Rectal smooth muscle tissue (tissue), 1 donor: Measurements from ENCODE around the gene KIF17.

ENCODE experiments used
- H3K27ac ChIP-seq: one replicate; pipeline ENCODE4 v1.7.0; 2013; ENCODE audit warnings: low read depth, low read length, inconsistent platforms
- H3K27me3 ChIP-seq: one replicate; pipeline ENCODE4 v1.7.0; 2013; ENCODE audit warnings: low read length; ENCODE audit not compliant: control insufficient read depth, insufficient read depth
- H3K36me3 ChIP-seq: one replicate; pipeline ENCODE4 v1.7.0; 2013; ENCODE audit warnings: low read length; ENCODE audit not compliant: control insufficient read depth, insufficient read depth
- H3K4me1 ChIP-seq: one replicate; pipeline ENCODE4 v1.7.0; 2013; ENCODE audit warnings: low read length; ENCODE audit not compliant: control insufficient read depth, insufficient read depth
- H3K4me3 ChIP-seq: one replicate; pipeline ENCODE4 v1.7.0; 2013; ENCODE audit warnings: low read length
- H3K9ac ChIP-seq: one replicate; pipeline ENCODE4 v1.7.0; 2013; ENCODE audit warnings: low read length

Gene KIF17

GRCh38 chr1:20632386-20632785 is 85.4 kb downstream of the KIF17 start:
- Histone ChIP-seq H3K4me3 (no peak overlapping the region), H3K4me1 (peaks cover 7% of the 10 kb centered on the region), H3K9ac (no peak overlapping the region), H3K27ac (no peak overlapping the region), H3K36me3 (peaks cover 2% of the 10 kb centered on the region), H3K27me3 (no peaks in the 10 kb centered on the region)

- no peak overlapping the region for H3K4me3 ChIP-seq
- no peak overlapping the region for H3K27ac ChIP-seq
- H3K4me1 ChIP-seq = peaks cover 7% of the 10 kb centered on the region
- no peak overlapping the region for H3K9ac ChIP-seq
- no peaks in the 10 kb centered on the region for H3K27me3 ChIP-seq
- no peaks in the 10 kb centered on the region for H3K36me3 ChIP-seq
Measured at GRCh38 chr1:20630729-20631128, 87.1 kb downstream of the KIF17 start.

DNA sequence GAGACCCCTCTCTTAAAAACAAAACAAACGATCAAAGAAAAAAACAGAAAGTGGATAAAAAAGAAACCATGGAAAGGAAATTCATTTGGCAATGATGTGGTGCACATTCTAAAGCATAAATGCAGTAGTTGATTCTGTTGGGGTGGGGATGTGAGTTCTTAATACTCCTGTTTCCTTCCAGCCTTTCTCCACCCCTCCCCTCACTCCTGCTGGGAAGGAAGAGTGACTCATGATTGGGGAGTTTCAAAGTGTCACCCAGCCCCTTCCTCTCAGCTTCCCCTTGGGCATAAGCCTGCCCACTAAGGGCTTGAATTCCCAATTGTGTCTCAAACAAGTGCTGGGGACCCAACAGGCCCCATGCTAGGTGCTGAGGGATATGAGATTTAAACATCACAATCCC is 91.3 kb downstream of the KIF17 start:
- Histone ChIP-seq H3K4me1 (no peaks in the 10 kb centered on the region), H3K27ac (no peak overlapping the region), H3K9ac (no peak overlapping the region), H3K4me3 (no peak overlapping the region), H3K27me3 (no peaks in the 10 kb centered on the region), H3K36me3 (no peaks in the 10 kb centered on the region)

DNA sequence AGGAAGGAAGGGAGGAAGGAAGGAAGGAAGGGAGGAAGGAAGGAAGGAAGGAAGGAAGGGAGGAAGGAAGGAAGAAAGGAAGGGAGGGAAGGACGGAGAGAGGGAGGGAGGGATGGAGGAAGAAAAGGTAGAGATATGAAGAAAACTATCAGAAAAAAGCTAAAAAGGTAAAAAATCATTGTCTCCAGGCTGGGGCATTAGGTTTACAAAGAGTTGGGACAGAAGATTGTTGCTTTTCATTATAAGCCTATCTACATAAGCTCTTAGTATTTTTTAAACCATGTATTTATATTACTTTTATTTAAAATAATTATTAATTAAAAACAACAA is 91.7 kb downstream of the KIF17 start:
- Histone ChIP-seq H3K9ac (no peak overlapping the region), H3K27ac (no peak overlapping the region), H3K36me3 (no peaks in the 10 kb centered on the region)

GRCh38 chr1:20625176-20626097 is 92.4 kb downstream of the KIF17 start:
- no peaks in the 10 kb centered on the region for H3K4me1 ChIP-seq
- H3K27me3 ChIP-seq = no peaks in the 10 kb centered on the region
- no peak overlapping the region for H3K27ac ChIP-seq
- no peaks in the 10 kb centered on the region for H3K36me3 ChIP-seq
- no peak overlapping the region for H3K9ac ChIP-seq
- H3K4me3 ChIP-seq = no peak overlapping the region

More for the DNA sequence above, 91.7 kb downstream of the KIF17 start:
- H3K4me3 ChIP-seq = no peak overlapping the region
- H3K27me3 ChIP-seq = no peaks in the 10 kb centered on the region
- H3K4me1 ChIP-seq = no peaks in the 10 kb centered on the region

- Histone ChIP-seq H3K27me3 (no peaks in the 10 kb centered on the region), H3K27ac (no peak overlapping the region), H3K4me3 (no peak overlapping the region), H3K9ac (no peak overlapping the region), H3K4me1 (no peaks in the 10 kb centered on the region), H3K36me3 (no peaks in the 10 kb centered on the region)
Measured at GRCh38 chr1:20624709-20625108, 93.1 kb downstream of the KIF17 start.

- no peaks in the 10 kb centered on the region for H3K4me1 ChIP-seq
- H3K27me3 ChIP-seq = no peaks in the 10 kb centered on the region
- no peak overlapping the region for H3K9ac ChIP-seq
- H3K36me3 ChIP-seq = no peaks in the 10 kb centered on the region
- no peak overlapping the region for H3K4me3 ChIP-seq
- no peak overlapping the region for H3K27ac ChIP-seq
Measured at GRCh38 chr1:20621012-20621411, 96.8 kb downstream of the KIF17 start.

DNA sequence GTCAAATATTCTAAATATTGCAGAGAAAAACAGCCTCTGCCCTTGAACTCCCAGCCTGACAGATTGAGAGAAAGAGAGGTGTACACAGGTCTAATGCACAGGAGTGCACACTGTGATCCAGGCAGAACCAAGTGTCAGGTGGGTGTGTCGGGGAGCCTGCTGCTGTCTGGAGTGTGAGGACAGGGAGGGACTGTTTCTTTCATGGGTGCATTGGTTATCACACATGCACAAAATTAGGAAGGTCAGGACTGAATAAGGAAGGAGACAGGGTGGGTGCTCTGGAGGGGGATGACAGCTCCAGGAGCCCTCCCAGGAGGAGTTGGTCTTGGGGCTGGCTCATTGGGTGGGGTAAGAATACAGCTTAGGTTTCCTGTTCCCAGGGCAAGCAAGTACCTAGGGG is 97.8 kb downstream of the KIF17 start:
- Histone ChIP-seq H3K36me3 (no peaks in the 10 kb centered on the region), H3K4me1 (no peaks in the 10 kb centered on the region), H3K27ac (no peak overlapping the region), H3K4me3 (no peak overlapping the region), H3K27me3 (no peaks in the 10 kb centered on the region), H3K9ac (no peak overlapping the region)

DNA sequence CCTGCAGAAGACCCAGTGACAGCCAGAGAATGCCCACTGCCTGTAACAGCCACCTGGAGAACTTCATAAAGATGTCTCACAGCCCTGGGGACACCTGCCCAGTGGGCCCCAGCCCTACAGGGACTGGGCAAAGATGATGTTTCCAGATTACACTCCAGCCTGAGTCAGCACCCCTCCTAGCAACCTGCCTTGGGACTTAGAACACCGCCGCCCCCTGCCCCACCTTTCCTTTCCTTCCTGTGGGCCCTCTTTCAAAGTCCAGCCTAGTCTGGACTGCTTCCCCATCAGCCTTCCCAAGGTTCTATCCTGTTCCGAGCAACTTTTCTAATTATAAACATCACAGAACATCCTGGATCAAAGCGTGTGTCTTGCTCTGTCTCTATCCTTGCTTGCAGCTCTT is 99.3 kb downstream of the KIF17 start:
- Histone ChIP-seq H3K9ac (no peak overlapping the region), H3K27me3 (no peaks in the 10 kb centered on the region), H3K4me3 (no peak overlapping the region), H3K27ac (no peak overlapping the region), H3K36me3 (no peaks in the 10 kb centered on the region), H3K4me1 (peaks cover 1% of the 10 kb centered on the region)

DNA sequence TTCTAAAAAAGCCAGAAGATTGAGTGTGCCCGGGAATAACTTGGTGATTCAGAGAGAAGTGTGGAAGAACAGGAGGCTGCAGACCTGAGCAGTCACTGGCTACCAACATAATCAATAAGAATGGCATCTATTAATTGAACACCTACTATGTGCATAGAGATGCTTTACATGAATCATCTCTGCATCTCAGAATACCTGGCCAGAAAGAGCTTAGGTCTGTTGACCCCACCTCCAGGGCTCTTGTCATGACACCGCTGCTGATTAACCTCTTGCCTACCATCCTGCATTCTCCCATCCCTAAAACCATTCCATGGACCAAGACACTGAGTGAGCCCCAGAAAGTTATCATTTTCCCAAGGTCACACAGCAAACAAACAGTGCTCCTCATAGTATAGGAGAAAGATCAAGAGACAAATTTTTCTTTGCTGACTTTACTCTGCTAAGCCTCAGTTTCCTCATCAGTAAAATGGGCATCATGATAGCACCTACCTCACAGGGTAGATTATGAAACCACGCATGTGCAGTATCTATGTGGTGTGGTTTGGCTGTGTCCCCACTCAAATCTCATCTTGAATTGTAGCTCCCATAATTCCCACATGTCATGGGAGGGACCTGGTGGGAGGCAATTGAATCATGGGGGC is 100.8 kb downstream of the KIF17 start:
- H3K4me3 ChIP-seq = no peak overlapping the region
- peaks cover 3% of the 10 kb centered on the region for H3K4me1 ChIP-seq
- no peak overlapping the region for H3K9ac ChIP-seq
- no peaks in the 10 kb centered on the region for H3K36me3 ChIP-seq
- no peaks in the 10 kb centered on the region for H3K27me3 ChIP-seq
- peak overlapping the region; percentile 30 for H3K27ac ChIP-seq

DNA sequence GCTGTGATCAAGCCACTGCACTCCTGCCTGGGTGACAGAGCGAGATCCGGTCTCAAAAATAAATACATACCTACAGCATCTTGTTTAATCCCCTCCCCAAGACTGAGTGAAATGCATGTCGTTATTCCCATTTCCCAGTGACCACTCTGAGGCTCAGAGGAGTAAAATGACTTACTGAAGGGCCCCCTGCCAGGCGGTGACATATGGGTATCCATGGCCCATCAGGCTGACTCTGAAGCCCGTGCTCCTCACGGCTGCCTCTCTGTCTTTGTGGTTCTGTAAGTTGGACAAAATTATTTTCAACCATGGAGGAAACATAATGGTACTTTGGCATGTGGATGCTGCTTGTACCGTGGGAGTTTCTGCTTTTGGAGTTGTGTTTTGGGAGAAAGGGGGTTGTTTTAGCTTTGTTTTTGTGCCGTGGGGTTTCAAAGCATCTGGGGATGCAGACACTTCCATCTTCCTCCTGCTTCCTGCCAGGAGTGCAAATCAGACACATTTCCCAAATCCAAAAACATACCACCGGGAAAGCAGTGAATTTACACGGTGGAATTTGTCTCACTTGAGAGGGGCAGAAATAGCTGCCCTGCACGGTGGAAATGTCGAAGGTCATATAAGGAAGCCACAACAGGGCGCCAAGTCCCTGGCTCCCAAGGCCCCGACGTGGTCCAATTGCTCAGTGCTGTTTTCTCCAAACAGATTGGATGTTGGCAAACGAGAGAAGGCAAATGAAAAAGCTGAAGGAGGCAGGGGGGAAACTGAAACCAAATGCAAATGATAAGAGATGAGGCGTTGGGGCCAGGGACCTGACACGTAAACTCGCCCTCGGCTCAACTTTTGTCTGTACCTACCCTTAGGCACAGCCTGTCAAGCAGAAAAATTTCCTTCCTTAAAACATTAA is 101.6 kb downstream of the KIF17 start:
- Histone ChIP-seq H3K4me3 (no peak overlapping the region), H3K27me3 (no peaks in the 10 kb centered on the region), H3K27ac (peak overlapping the region; percentile 30), H3K4me1 (peaks cover 3% of the 10 kb centered on the region), H3K36me3 (no peaks in the 10 kb centered on the region), H3K9ac (no peak overlapping the region)

DNA sequence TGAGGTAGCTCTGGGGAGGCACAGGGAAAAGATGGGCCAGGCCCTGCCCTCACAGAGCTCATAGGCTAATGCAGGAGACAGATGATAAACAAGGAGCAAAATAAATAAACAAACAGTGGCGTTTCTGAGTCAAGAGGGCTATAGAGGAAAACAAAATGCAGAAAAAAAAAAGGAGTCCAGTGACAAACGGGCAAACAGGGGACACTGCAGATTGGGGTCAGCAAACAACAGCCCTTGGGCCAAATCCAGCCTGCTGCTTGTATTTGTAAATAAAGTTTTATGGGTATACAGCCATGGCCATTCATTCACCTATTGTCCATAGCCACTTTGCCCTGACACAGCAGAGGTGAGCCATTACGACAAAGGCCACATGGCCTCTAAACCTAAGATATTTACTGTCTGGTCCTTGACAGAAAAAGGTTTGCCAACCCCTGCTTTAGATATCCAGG is 103.7 kb downstream of the KIF17 start:
- no peaks in the 10 kb centered on the region for H3K27me3 ChIP-seq

More for the DNA sequence above, 103.7 kb downstream of the KIF17 start:
- Histone ChIP-seq H3K27ac (peak overlapping the region; percentile 46), H3K4me3 (no peak overlapping the region), H3K36me3 (no peaks in the 10 kb centered on the region), H3K9ac (no peak overlapping the region), H3K4me1 (peaks cover 3% of the 10 kb centered on the region)
